Measurements from ENCODE around the gene GPC3.

Gene GPC3

GRCh38 chrX:133880032-133880443, 105.4 kb downstream of the GPC3 start:
- DNase-seq = no peak

- DNase-seq = no peak
Measured at GRCh38 chrX:133878710-133879109, 106.7 kb downstream of the GPC3 start.

GRCh38 chrX:133876646-133877045, 108.7 kb downstream of the GPC3 start:
- no peak for DNase-seq

- DNase-seq = no peak
Measured at GRCh38 chrX:133869270-133869669, 116.1 kb downstream of the GPC3 start.

- no peak for DNase-seq
Measured at GRCh38 chrX:133868682-133869081, 116.7 kb downstream of the GPC3 start.

- DNase-seq = no peak
Measured at GRCh38 chrX:133868250-133868649, 117.1 kb downstream of the GPC3 start.

- DNase-seq = no peak
Measured at GRCh38 chrX:133865761-133866471, 119.5 kb downstream of the GPC3 start.

- DNase-seq = no peak
Measured at GRCh38 chrX:133864236-133864635, 121.2 kb downstream of the GPC3 start.

GRCh38 chrX:133859860-133860259, 125.5 kb downstream of the GPC3 start:
- peak; percentile 27 for DNase-seq

- DNase-seq = peak; percentile 39
Measured at GRCh38 chrX:133859336-133859735, 126.1 kb downstream of the GPC3 start.

- DNase-seq = no peak
Measured at GRCh38 chrX:133857640-133858269, 127.6 kb downstream of the GPC3 start.

GRCh38 chrX:133856819-133857218, 128.6 kb downstream of the GPC3 start:
- no peak for DNase-seq

GRCh38 chrX:133854290-133854689, 131.1 kb downstream of the GPC3 start:
- peak; percentile 0 for DNase-seq

- DNase-seq = no peak
Measured at GRCh38 chrX:133852837-133853356, 132.5 kb downstream of the GPC3 start.

GRCh38 chrX:133852401-133852800, 133.0 kb downstream of the GPC3 start:
- no peak for DNase-seq

- DNase-seq = no peak
Measured at GRCh38 chrX:133850399-133850798, 135.0 kb downstream of the GPC3 start.

- DNase-seq = no peak
Measured at GRCh38 chrX:133849676-133850075, 135.7 kb downstream of the GPC3 start.

GRCh38 chrX:133847340-133847994, 137.9 kb downstream of the GPC3 start:
- DNase-seq = no peak

GRCh38 chrX:133846311-133846710, 139.1 kb downstream of the GPC3 start:
- DNase-seq = no peak

- no peak for DNase-seq
Measured at GRCh38 chrX:133840415-133840814, 145.0 kb downstream of the GPC3 start.

- peak; percentile 37 for DNase-seq
Measured at GRCh38 chrX:133838761-133839676, 146.4 kb downstream of the GPC3 start.

GRCh38 chrX:133837091-133837490, 148.3 kb downstream of the GPC3 start:
- DNase-seq = no peak

- DNase-seq = no peak
Measured at GRCh38 chrX:133836561-133836960, 148.8 kb downstream of the GPC3 start.
